MM.1S (cell line): ENCODE measurements around the gene PRF1.

Experiments used
- DNase-seq: peaks from one replicate; pipeline ENCODE4 v3.0.0-alpha.2; 2015
- H2AFZ ChIP-seq: fragments of 300-600 bp; sonication (generic); 2 replicates; pipeline ENCODE4 v1.6.0; 2016; ENCODE audit warnings: antibody characterized with exemption, low read length
- H3F3A ChIP-seq: fragments of 300-600 bp; sonication (generic); 2 replicates; pipeline ENCODE4 v1.6.1; 2016; ENCODE audit warnings: mild to moderate bottlenecking, antibody characterized with exemption, low read length, moderate library complexity, mixed read lengths; ENCODE audit not compliant: insufficient read depth
- H3K27ac ChIP-seq: fragments of 300-600 bp; sonication (generic); 2 replicates; pipeline ENCODE4 v1.5.1; 2016; ENCODE audit warnings: mild to moderate bottlenecking, low read length
- H3K27me3 ChIP-seq: fragments of 300-600 bp; sonication (generic); replicated peaks from 2 replicates; pipeline ENCODE4 v1.6.0; 2016; ENCODE audit warnings: low read length; ENCODE audit not compliant: insufficient read depth
- H3K36me3 ChIP-seq: fragments of 300-600 bp; sonication (generic); replicated peaks from 2 replicates; pipeline ENCODE4 v1.6.1; 2016; ENCODE audit warnings: mild to moderate bottlenecking, low read length, mixed read lengths; ENCODE audit not compliant: insufficient read depth
- H3K4me1 ChIP-seq: fragments of 300-600 bp; sonication (generic); 2 replicates; pipeline ENCODE4 v1.6.1; 2016; ENCODE audit warnings: low read length, mixed read lengths
- H3K4me2 ChIP-seq: fragments of 300-600 bp; sonication (generic); 2 replicates; pipeline ENCODE4 v1.6.0; 2016; ENCODE audit warnings: low read depth, low read length
- H3K4me3 ChIP-seq: fragments of 300-600 bp; sonication (generic); 2 replicates; pipeline ENCODE4 v1.5.1; 2016; ENCODE audit warnings: low read length, mixed read lengths
- H3K79me2 ChIP-seq: fragments of 300-600 bp; sonication (generic); 2 replicates; pipeline ENCODE4 v1.6.1; 2016; ENCODE audit warnings: mixed run types, low read length, mixed read lengths
- H3K9ac ChIP-seq: fragments of 300-600 bp; sonication (generic); 2 replicates; pipeline ENCODE4 v1.6.1; 2016; ENCODE audit warnings: low read length, mixed read lengths
- H3K9me2 ChIP-seq: fragments of 300-600 bp; sonication (generic); replicated peaks from 2 replicates; pipeline ENCODE4 v1.6.1; 2016; ENCODE audit warnings: mild to moderate bottlenecking, low read length, mixed read lengths; ENCODE audit not compliant: insufficient read depth
- H3K9me3 ChIP-seq: fragments of 300-600 bp; sonication (generic); replicated peaks from 2 replicates; pipeline ENCODE4 v1.6.1; 2016; ENCODE audit warnings: mild to moderate bottlenecking, low read length, mixed read lengths; ENCODE audit not compliant: insufficient read depth
- H4K20me1 ChIP-seq: fragments of 300-600 bp; sonication (generic); 2 replicates; pipeline ENCODE4 v1.6.1; 2016; ENCODE audit warnings: mild to moderate bottlenecking, low read length, moderate library complexity, mixed read lengths; ENCODE audit not compliant: insufficient read depth
- EZH2 ChIP-seq: fragments of 300-600 bp; sonication (generic); optimal IDR thresholded peaks from 2 replicates; pipeline ENCODE3; 2017; ENCODE audit warnings: low read depth, mild to moderate bottlenecking, antibody characterized with exemption, low read length, mixed read lengths
- EZH2phosphoT487 ChIP-seq: fragments of 300-600 bp; sonication (generic); IDR thresholded peaks from 2 replicates; pipeline ENCODE4 v1.6.1; 2018; ENCODE audit warnings: antibody characterized with exemption, low read length
- TF ChIP-seq, protein P1 (sequence below): fragments of 300-600 bp; sonication (generic); IDR thresholded peaks from 2 replicates; pipeline ENCODE4 v1.5.1; 2016; ENCODE audit warnings: antibody characterized with exemption, low read length, mixed read lengths

The PRF1 gene

DNA sequence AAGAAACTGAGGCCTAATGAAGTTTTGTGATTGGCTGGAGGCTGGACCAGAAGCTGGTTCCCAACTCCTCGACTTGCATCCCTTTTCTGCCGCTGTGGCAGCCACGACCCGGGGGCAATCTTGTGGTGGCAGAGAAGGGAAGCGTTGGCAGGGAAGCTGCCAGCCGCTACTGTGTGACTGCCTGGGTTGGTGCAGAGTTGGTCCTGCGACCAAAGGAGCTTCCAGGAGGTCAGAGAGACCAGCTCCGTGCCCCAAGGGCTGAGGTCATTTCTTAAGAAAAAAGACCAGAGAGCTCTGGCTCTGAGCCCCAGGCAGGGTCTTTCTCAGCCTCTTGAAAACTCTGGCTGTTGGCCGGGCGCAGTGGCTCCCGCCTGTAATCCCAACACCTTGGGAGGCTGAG is 47.2 kb downstream of the PRF1 start:
- Histone ChIP-seq H3K27me3 (no peaks in the 10 kb centered on the region), H2AFZ (no peak overlapping the region), H3K9ac (no peak overlapping the region), H4K20me1 (no peaks in the 10 kb centered on the region), H3F3A (peaks cover 2% of the 10 kb centered on the region; the same call in 1 of the 2 replicates), H3K79me2 (peaks cover 15% of the 10 kb centered on the region; the same call in 1 of the 2 replicates), H3K27ac (no peak overlapping the region), H3K9me2 (no peaks in the 10 kb centered on the region), H3K4me3 (no peak overlapping the region), H3K4me2 (no peak overlapping the region), H3K4me1 (0 out of 2 replicates have a peak, but pooled peaks cover 3% of the 10 kb centered on the region), H3K9me3 (no peaks in the 10 kb centered on the region), H3K36me3 (peaks cover 2% of the 10 kb centered on the region; the same call in 1 of the 2 replicates)
- no peak for TF ChIP-seq EZH2
- TF ChIP-seq, protein P1, sequence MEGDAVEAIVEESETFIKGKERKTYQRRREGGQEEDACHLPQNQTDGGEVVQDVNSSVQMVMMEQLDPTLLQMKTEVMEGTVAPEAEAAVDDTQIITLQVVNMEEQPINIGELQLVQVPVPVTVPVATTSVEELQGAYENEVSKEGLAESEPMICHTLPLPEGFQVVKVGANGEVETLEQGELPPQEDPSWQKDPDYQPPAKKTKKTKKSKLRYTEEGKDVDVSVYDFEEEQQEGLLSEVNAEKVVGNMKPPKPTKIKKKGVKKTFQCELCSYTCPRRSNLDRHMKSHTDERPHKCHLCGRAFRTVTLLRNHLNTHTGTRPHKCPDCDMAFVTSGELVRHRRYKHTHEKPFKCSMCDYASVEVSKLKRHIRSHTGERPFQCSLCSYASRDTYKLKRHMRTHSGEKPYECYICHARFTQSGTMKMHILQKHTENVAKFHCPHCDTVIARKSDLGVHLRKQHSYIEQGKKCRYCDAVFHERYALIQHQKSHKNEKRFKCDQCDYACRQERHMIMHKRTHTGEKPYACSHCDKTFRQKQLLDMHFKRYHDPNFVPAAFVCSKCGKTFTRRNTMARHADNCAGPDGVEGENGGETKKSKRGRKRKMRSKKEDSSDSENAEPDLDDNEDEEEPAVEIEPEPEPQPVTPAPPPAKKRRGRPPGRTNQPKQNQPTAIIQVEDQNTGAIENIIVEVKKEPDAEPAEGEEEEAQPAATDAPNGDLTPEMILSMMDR: no peak
- no peak for TF ChIP-seq EZH2phosphoT487
- no peak for DNase-seq

DNA sequence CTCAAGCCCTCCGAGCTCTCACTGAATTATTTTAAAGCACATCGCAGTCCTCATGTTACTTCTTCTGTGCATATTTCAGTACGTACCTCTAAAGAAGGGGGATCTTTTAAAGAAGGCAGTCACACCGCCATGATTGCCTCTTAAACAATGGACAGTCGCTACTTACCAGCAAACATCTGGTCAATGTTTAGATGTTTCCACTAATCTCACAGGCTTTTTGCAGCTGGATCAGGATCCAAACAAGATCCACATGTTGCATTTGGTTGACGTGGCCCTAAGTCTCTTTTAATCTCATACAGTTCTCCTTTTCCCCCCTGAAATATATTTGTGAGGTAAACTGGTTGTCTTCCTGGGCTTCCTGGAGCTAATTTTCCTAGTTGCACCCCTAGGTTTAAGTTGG is 50.0 kb downstream of the PRF1 start:
- H3F3A ChIP-seq: peaks cover 7% of the 10 kb centered on the region; the same call in 1 of the 2 replicates
- H2AFZ ChIP-seq: no peak overlapping the region
- H3K9ac ChIP-seq: no peak overlapping the region
- 0 out of 2 replicates have a peak, but pooled peaks cover 3% of the 10 kb centered on the region for H3K4me1 ChIP-seq
- H3K4me2 ChIP-seq: no peak overlapping the region
- no peak overlapping the region for H3K27ac ChIP-seq
- H4K20me1 ChIP-seq: no peaks in the 10 kb centered on the region
- H3K4me3 ChIP-seq: no peak overlapping the region
- H3K9me2 ChIP-seq: no peaks in the 10 kb centered on the region
- no peak for DNase-seq
- no peaks in the 10 kb centered on the region for H3K27me3 ChIP-seq
- TF ChIP-seq, protein P1: no peak
- TF ChIP-seq EZH2phosphoT487: no peak
- TF ChIP-seq EZH2: no peak
- H3K9me3 ChIP-seq: no peaks in the 10 kb centered on the region
- peaks cover 2% of the 10 kb centered on the region; the same call in 1 of the 2 replicates for H3K36me3 ChIP-seq
- H3K79me2 ChIP-seq: peaks cover 9% of the 10 kb centered on the region; the same call in 1 of the 2 replicates

DNA sequence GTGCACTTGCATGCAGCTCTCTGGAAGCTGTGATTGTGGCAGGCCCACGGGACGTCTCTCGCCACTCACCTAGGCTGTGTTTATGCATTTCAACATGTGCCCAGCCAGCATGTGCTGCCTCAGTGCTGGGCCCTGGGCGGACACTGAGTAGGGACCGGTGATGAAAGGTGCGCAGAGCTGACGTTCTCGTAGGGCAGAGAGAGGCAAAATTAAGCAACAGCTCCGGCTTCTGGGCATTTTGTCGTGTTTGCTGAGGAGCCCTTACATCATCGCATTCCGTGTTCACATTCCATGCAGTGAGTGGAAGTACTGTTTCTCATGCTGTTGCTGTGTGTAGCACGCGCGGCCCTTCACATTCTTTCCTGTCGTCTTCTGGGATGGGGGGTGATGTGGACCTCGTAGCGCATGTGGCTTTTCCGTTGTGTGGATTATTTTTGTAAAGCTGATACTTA is 50.5 kb downstream of the PRF1 start:
- TF ChIP-seq EZH2 (no peak), EZH2phosphoT487 (no peak)
- TF ChIP-seq, protein P1: no peak
- H3K79me2 ChIP-seq: peaks cover 9% of the 10 kb centered on the region; the same call in 1 of the 2 replicates
- peaks cover 7% of the 10 kb centered on the region; the same call in 1 of the 2 replicates for H3F3A ChIP-seq
- DNase-seq: no peak
- H3K27me3 ChIP-seq: no peaks in the 10 kb centered on the region
- H3K9ac ChIP-seq: no peak overlapping the region
- H3K9me2 ChIP-seq: no peaks in the 10 kb centered on the region
- H3K4me2 ChIP-seq: no peak overlapping the region
- peaks cover 2% of the 10 kb centered on the region; the same call in 1 of the 2 replicates for H3K36me3 ChIP-seq
- no peak overlapping the region for H3K27ac ChIP-seq
- no peak overlapping the region for H3K4me3 ChIP-seq
- 0 out of 2 replicates have a peak, but pooled peaks cover 3% of the 10 kb centered on the region for H3K4me1 ChIP-seq
- H3K9me3 ChIP-seq: no peaks in the 10 kb centered on the region
- H4K20me1 ChIP-seq: no peaks in the 10 kb centered on the region
- no peak overlapping the region for H2AFZ ChIP-seq
